ENCODE data around the gene RTN3. TPM values are rescaled to one million over a fixed set of nuclear protein-coding genes. Genes with fewer than 3 reads are reported as not detected.
A peak's percentile ranks its signal among the peaks of the same experiment; 100 is the strongest.

Gene RTN3
- total and polyA plus RNA-seq, 9 of the 15 experiments (the other 6 are each of a cell fraction or from before 2014, with no cell fraction given), result 41.6 to 169 (median 93.5) TPM

DNA sequence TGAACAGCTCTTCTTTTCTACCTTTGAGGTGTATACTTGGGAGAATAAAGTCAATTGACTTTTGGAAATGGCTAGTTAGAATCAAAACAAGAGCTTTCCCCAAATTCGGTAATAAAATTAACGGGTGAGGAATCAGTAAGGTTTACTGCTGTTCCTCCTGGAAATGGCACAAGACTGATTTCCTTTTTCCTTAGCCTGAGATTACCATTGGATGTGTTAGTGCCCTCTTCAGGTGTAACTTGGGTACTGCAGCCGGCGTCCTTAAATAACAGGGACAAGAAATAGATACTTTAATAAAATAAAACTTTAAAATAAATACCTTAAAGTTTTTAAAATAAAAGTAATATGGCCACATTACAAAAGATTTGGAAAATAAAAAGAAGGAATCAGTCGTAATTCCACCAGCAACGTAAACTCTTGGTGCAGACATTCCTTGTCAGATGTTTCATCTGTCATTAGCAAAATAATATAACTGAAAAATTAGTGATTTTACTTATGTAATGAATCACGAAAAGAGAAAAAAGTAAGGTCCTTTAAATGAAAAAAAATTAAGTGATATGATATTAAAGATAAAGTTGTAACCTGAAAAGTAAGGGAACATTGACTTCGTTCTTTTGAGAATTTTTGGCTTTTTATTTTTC, 57.5 kb downstream of the RTN3 start:
- intact Hi-C loops (cut with micrococcal nuclease), result loop anchor here (2.0 to 5.0 kb wide), 4 partner anchors 57 to 260 kb away; partner anchors contain the start of genes ATL3 and RTN3
- peaks cover 37% of the 10 kb centered on the region for H3K79me2 ChIP-seq (ENCODE audit: control insufficient read depth, insufficient read depth, low read length)
- peaks cover 10% of the 10 kb centered on the region; the same call in 1 of the 2 replicates for H4K20me1 ChIP-seq (replicated peaks; ENCODE audit: control insufficient read depth, insufficient read depth, low read length)
- in situ Hi-C loops (cut with MboI), result loop anchor here (10.0 kb wide), 1 partner anchor 264 kb away; no protein-coding TSS in a partner anchor
- H3K9me3 ChIP-seq (replicated peaks; ENCODE audit: control insufficient read depth, insufficient read depth, low read depth, low read length), result no peaks in the 10 kb centered on the region
- H3K4me2 ChIP-seq (ENCODE audit: insufficient read depth, low read length), result no peak overlapping the region
- H2AFZ ChIP-seq (ENCODE audit: low read depth, low read length), result no peak overlapping the region
- H3K9ac ChIP-seq (ENCODE audit: insufficient read depth in 1 of 2, low read depth in 2 of 2, low read length in 2 of 2), result no peak overlapping the region
- H3K4me3 ChIP-seq, result no peak overlapping the region
- FAIRE-seq, result peak; percentile 65
- ATAC-seq, result peak; percentile 68
- ChIA-PET POLR2A (interaction anchor here (0.6 to 1.2 kb wide), 5 partner anchors 10 to 270 kb away, joined by 3 to 4 read pairs (median 3); no protein-coding TSS in a partner anchor), CTCF (ENCODE audit: low intra/inter-chr PET ratio) (interaction anchor here (0.7 to 2.1 kb wide), 4 partner anchors 97 to 261 kb away, joined by 3 to 6 read pairs (median 4); no protein-coding TSS in a partner anchor)
- H3K4me1 ChIP-seq (replicated peaks in 1 of 2; ENCODE audit: control insufficient read depth in 2 of 2, insufficient read depth in 2 of 2, low read length in 2 of 2), result peaks cover 7 to 8% of the 10 kb centered on the region in 2 experiments; a peak in 3 of 5 replicates
- no peak overlapping the region for H3K27ac ChIP-seq (ENCODE audit: extremely low read depth, low read depth, low read length)
- WGBS (ENCODE audit: insufficient coverage, low coverage, missing lambda C conversion rate), result 19% methylated on average over 8 of the region's 8 CpGs
- H3K36me3 ChIP-seq (ENCODE audit: control insufficient read depth, insufficient read depth, low read length), result 0 out of 3 replicates have a peak, but pooled peaks cover 2% of the 10 kb centered on the region
- H3K9me1 ChIP-seq (ENCODE audit: control insufficient read depth, insufficient read depth, low read length), result no peaks in the 10 kb centered on the region
- no peaks in the 10 kb centered on the region for H3K27me3 ChIP-seq (ENCODE audit: control insufficient read depth in 2 of 2, insufficient read depth in 2 of 2, low read length in 2 of 2)
- DNase-seq (ENCODE audit: extremely low read depth in 1 of 4, low spot score in 3 of 4), result peak; percentile 49 to 79 (median 58)
- BruUV-seq (replicated peaks), result no TSS peak
- peak; percentile 45; the same call in 1 of the 2 replicates for TF ChIP-seq DEAF1 (CRISPR knock-in tag; IDR thresholded peaks at IDR 0.05)
- TF ChIP-seq SMC3 (conservative IDR thresholded peaks at IDR 0.05; ENCODE audit: insufficient read depth, low read depth, low read length), result 0 out of 2 replicates have a peak, but pooled peaks have one; percentile 27
- no peak for TF ChIP-seq NR4A1 (CRISPR knock-in tag; IDR thresholded peaks at IDR 0.05)
- TF ChIP-seq NR4A1 (tag; IDR thresholded peaks at IDR 0.05), result no peak
- TF ChIP-seq XRCC5 (IDR thresholded peaks at IDR 0.05; ENCODE audit: low read depth, low read length), result no peak
- peak; percentile 8; the same call in 1 of the 2 replicates for TF ChIP-seq POLR2H (tag; IDR thresholded peaks at IDR 0.05; ENCODE audit: low read depth)
- TF ChIP-seq, protein P1, sequence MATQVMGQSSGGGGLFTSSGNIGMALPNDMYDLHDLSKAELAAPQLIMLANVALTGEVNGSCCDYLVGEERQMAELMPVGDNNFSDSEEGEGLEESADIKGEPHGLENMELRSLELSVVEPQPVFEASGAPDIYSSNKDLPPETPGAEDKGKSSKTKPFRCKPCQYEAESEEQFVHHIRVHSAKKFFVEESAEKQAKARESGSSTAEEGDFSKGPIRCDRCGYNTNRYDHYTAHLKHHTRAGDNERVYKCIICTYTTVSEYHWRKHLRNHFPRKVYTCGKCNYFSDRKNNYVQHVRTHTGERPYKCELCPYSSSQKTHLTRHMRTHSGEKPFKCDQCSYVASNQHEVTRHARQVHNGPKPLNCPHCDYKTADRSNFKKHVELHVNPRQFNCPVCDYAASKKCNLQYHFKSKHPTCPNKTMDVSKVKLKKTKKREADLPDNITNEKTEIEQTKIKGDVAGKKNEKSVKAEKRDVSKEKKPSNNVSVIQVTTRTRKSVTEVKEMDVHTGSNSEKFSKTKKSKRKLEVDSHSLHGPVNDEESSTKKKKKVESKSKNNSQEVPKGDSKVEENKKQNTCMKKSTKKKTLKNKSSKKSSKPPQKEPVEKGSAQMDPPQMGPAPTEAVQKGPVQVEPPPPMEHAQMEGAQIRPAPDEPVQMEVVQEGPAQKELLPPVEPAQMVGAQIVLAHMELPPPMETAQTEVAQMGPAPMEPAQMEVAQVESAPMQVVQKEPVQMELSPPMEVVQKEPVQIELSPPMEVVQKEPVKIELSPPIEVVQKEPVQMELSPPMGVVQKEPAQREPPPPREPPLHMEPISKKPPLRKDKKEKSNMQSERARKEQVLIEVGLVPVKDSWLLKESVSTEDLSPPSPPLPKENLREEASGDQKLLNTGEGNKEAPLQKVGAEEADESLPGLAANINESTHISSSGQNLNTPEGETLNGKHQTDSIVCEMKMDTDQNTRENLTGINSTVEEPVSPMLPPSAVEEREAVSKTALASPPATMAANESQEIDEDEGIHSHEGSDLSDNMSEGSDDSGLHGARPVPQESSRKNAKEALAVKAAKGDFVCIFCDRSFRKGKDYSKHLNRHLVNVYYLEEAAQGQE (IDR thresholded peaks at IDR 0.05; ENCODE audit: borderline replicate concordance), result peak; percentile 34; the same call in 1 of the 2 replicates
- TF ChIP-seq, protein P1 (CRISPR knock-in tag; IDR thresholded peaks at IDR 0.05; ENCODE audit: low read depth), result no peak
- peak; percentile 62 to 65 for TF ChIP-seq RAD21 (CRISPR knock-in tag; conservative IDR thresholded peaks at IDR 0.05 in 1 of 2, IDR thresholded peaks at IDR 0.05 in 1 of 2)

Data from K562 (cell line).